Activated T-cell treated with anti-CD3 and anti-CD28 coated beads, Interleukin-2, amount 50 U/mL, for 48 hours (primary cell): ENCODE results near the gene ZNF746.

Source experiments
- DNase-seq, 2 experiments: peaks; one replicate each; pipeline ENCODE4 v3.0.0-alpha.2; 2020

The ZNF746 gene

GRCh38 chr7:149489391-149490024, 8.1 kb downstream of the ZNF746 start:
- DNase-seq: no peak

- no peak for DNase-seq
These were observed 18.0 kb downstream of the ZNF746 start for GRCh38 chr7:149479568-149479967.

- no peak for DNase-seq
These were observed 18.9 kb downstream of the ZNF746 start for GRCh38 chr7:149478754-149479153.

- DNase-seq: no peak
These were observed 19.8 kb downstream of the ZNF746 start for GRCh38 chr7:149477494-149478443.

- peak in 1 of 2 experiments; percentile 12 for DNase-seq
These were observed 20.8 kb downstream of the ZNF746 start for GRCh38 chr7:149476791-149477190.

GRCh38 chr7:149475121-149476045, 22.2 kb downstream of the ZNF746 start:
- DNase-seq: no peak

GRCh38 chr7:149474309-149475120, 23.1 kb downstream of the ZNF746 start:
- DNase-seq: peak in 1 of 2 experiments; percentile 18

- no peak for DNase-seq
These were observed 24.4 kb downstream of the ZNF746 start for GRCh38 chr7:149473251-149473650.

- DNase-seq: peak in 1 of 2 experiments; percentile 14
These were observed 26.2 kb downstream of the ZNF746 start for GRCh38 chr7:149471289-149471953.

- DNase-seq: peak in 1 of 2 experiments; percentile 12
These were observed 27.8 kb downstream of the ZNF746 start for GRCh38 chr7:149469806-149470205.

- DNase-seq: peak in 1 of 2 experiments; percentile 12
These were observed 29.4 kb downstream of the ZNF746 start for GRCh38 chr7:149468208-149468607.

GRCh38 chr7:149467321-149467859, 30.2 kb downstream of the ZNF746 start:
- no peak for DNase-seq

GRCh38 chr7:149466364-149466763, 31.2 kb downstream of the ZNF746 start:
- DNase-seq: no peak

GRCh38 chr7:149463500-149464161, 34.0 kb downstream of the ZNF746 start:
- no peak for DNase-seq

- DNase-seq: no peak
These were observed 35.5 kb downstream of the ZNF746 start for GRCh38 chr7:149462101-149462520.

GRCh38 chr7:149460493-149461277, 36.9 kb downstream of the ZNF746 start, which contains the start of gene ZNF777:
Gene ZNF777, minus strand, starts transcription at chr7:149461062. Its CDS starts 5,040 bp downstream, at chr7:149456022.
- DNase-seq: peak; percentile 83 to 87

- peak; percentile 48 to 54 for DNase-seq
These were observed 37.8 kb downstream of the ZNF746 start for GRCh38 chr7:149459540-149460452.

- DNase-seq: no peak
These were observed 38.4 kb downstream of the ZNF746 start for GRCh38 chr7:149459201-149459539.
